Endodermal cell (in vitro differentiated cells): ENCODE measurements around the gene KDM1A. TPM values are rescaled to one million over a fixed set of nuclear protein-coding genes. Genes with fewer than 3 reads are reported as not detected.
A peak's percentile ranks its signal among the peaks of the same experiment; 100 is the strongest.
"Not testable (repeated sequence)": the region's sequence is repeated elsewhere in the genome, so short reads cannot be mapped to it uniquely, and the experiment has no call there.

Experiments
- DNase-seq: peaks from one replicate; pipeline ENCODE4 v3.0.0-alpha.2; 2017
- H3K27ac ChIP-seq: 2 replicates; pipeline ENCODE4 v1.5.1; 2013; ENCODE audit warnings: mild to moderate bottlenecking, low read depth, low read length, moderate library complexity
- H3K27me3 ChIP-seq: 2 replicates; pipeline ENCODE4 v1.6.1; 2013; ENCODE audit warnings: mild to moderate bottlenecking, low read length, moderate library complexity; ENCODE audit not compliant: insufficient read depth, control insufficient read depth, poor library complexity, severe bottlenecking
- H3K36me3 ChIP-seq: 2 replicates; pipeline ENCODE4 v1.7.0; 2013; ENCODE audit warnings: mild to moderate bottlenecking, low read length, moderate library complexity; ENCODE audit not compliant: control insufficient read depth, insufficient read depth
- H3K4me1 ChIP-seq: one replicate; pipeline ENCODE4 v1.7.0; 2013; ENCODE audit warnings: low read length; ENCODE audit not compliant: control insufficient read depth, insufficient read depth
- H3K4me3 ChIP-seq: 2 replicates; pipeline ENCODE4 v1.5.1; 2013; ENCODE audit warnings: mild to moderate bottlenecking, low read length, moderate library complexity
- H3K9ac ChIP-seq: 2 replicates; pipeline ENCODE4 v1.6.1; 2013; ENCODE audit warnings: mild to moderate bottlenecking, low read length, moderate library complexity; ENCODE audit not compliant: poor library complexity, severe bottlenecking; ENCODE audit errors: extremely low read depth
- H3K9me3 ChIP-seq: 2 replicates; pipeline ENCODE4 v1.6.1; 2013; ENCODE audit warnings: mild to moderate bottlenecking, low read length, moderate library complexity; ENCODE audit not compliant: control insufficient read depth
- H3K27ac Mint-ChIP-seq: 2 replicates; pipeline ENCODE4 v1.8.0; 2020; ENCODE audit warnings: mixed read lengths
- H3K27me3 Mint-ChIP-seq: 2 replicates; pipeline ENCODE4 v1.8.0; 2021; ENCODE audit warnings: mild to moderate bottlenecking, mixed read lengths; ENCODE audit not compliant: insufficient read depth
- H3K36me3 Mint-ChIP-seq: 2 replicates; pipeline ENCODE4 v1.8.0; 2020; ENCODE audit warnings: low read depth, mixed read lengths
- H3K4me1 Mint-ChIP-seq: 2 replicates; pipeline ENCODE4 v1.8.0; 2020; ENCODE audit warnings: mixed read lengths
- H3K4me3 Mint-ChIP-seq: 2 replicates; pipeline ENCODE4 v1.8.0; 2020; ENCODE audit warnings: mild to moderate bottlenecking, moderate library complexity, mixed read lengths
- H3K9me3 Mint-ChIP-seq: 2 replicates; pipeline ENCODE4 v1.8.0; 2020; ENCODE audit warnings: mild to moderate bottlenecking, mixed read lengths
- CTCF ChIP-seq: fragments of 200-600 bp; sonication (generic); conservative IDR thresholded peaks from 2 replicates; pipeline ENCODE4 v1.5.0; 2021; ENCODE audit warnings: antibody characterized with exemption, mild to moderate bottlenecking
- WGBS, 2 experiments: methylation state at CpG; one replicate each; pipeline versions ENCODE4 v1.1.5 to v1.1.7; 2013; ENCODE audit warnings: missing lambda C conversion rate in 2 of 2, mixed read lengths in 1 of 2; ENCODE audit not compliant: insufficient coverage in 1 of 2, insufficient read length in 1 of 2; 5-methylcytosine and 5-hydroxymethylcytosine counted together
- total RNA-seq, 2 donors: library from RNA; stranded (reverse); fragmentation: NEBNext Ultra II Directional in 1 of 2; extraction: Animal tissue kit (Norgen Biotek cat#: 25700) in 1 of 2; gene quantifications; 2 replicates in 1 of 2; 3 replicates in 1 of 2; pipeline ENCODE4 v1.2.1, GENCODE V29; 2021

The KDM1A gene
- total RNA-seq, 2 donors from 2014 or later = 153 to 204 TPM

DNA sequence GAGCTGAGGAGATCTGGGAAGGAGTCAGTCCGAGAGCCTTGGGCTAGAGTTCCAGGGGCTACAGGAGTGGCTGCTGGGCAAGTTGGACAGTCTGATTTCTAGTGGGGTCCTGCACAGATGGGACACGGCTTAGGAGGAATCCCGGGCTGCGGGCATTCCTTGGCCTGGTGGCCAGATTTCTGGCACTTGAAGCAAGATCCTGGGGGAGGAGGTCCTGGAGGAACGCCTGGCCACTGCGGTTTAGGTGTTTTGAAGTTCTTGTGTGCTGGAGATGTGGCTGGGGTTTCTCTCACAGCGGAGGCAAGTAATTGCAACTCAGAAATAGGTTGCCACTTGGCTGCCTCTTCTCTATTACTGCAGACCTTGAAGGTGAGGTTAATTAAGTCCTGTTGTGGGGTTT, 17.1 kb upstream of the KDM1A start:
- peaks cover 57% of the 10 kb centered on the region for H3K27me3 ChIP-seq
- not testable (repeated sequence) for H3K36me3 Mint-ChIP-seq, H3K9ac ChIP-seq, H3K4me1 Mint-ChIP-seq, H3K36me3 ChIP-seq, H3K4me1 ChIP-seq, H3K27me3 Mint-ChIP-seq, H3K4me3 Mint-ChIP-seq, H3K9me3 Mint-ChIP-seq, H3K4me3 ChIP-seq, H3K27ac ChIP-seq, H3K27ac Mint-ChIP-seq
- H3K9me3 ChIP-seq = peaks cover 18% of the 10 kb centered on the region
- peak; percentile 11 for DNase-seq
- 93 to 94% methylated on average over 2 to 7 of the region's 7 CpGs for WGBS, 2 experiments

DNA sequence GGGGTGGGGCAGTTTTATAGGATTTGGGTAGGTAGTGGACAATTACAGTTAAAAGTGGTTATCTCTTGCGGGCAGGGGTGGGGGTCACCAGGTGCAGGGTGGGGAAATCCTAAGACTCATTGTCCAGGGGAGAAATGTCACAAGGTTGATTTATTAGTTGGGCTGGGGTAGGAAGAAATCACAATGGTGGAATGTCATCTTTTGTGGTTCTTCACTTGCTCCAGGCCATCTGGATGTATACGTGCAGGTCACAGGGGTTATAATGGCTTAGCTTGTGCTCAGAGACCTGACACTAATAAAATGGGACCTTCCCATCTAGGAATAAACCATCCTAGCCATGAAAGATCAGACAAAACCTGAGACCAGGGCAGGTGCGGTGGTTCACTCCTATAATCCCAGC, 15.2 kb upstream of the KDM1A start:
- no peak overlapping the region for H3K9ac ChIP-seq
- Mint-ChIP-seq H3K36me3 (no peaks in the 10 kb centered on the region), H3K27ac (no peak overlapping the region), H3K4me3 (no peak overlapping the region), H3K27me3 (peaks cover 8% of the 10 kb centered on the region), H3K4me1 (peaks cover 4% of the 10 kb centered on the region), H3K9me3 (peaks cover 2% of the 10 kb centered on the region)
- H3K27ac ChIP-seq = no peak overlapping the region
- peaks cover 58% of the 10 kb centered on the region for H3K27me3 ChIP-seq
- H3K4me1 ChIP-seq = no peaks in the 10 kb centered on the region
- TF ChIP-seq CTCF = no peak
- H3K9me3 ChIP-seq = peaks cover 18% of the 10 kb centered on the region
- no peaks in the 10 kb centered on the region for H3K36me3 ChIP-seq
- 92 to 100% methylated on average over 2 to 3 of the region's 3 CpGs for WGBS, 2 experiments
- no peak overlapping the region for H3K4me3 ChIP-seq
- DNase-seq = no peak

GRCh38 chr1:23004769-23005168, 14.5 kb upstream of the KDM1A start:
- not testable (repeated sequence) for DNase-seq, H3K4me3 ChIP-seq, H3K27me3 Mint-ChIP-seq, H3K36me3 ChIP-seq, H3K27ac ChIP-seq, H3K4me3 Mint-ChIP-seq, H3K9me3 Mint-ChIP-seq, H3K4me1 Mint-ChIP-seq, H3K4me1 ChIP-seq, H3K36me3 Mint-ChIP-seq, H3K9ac ChIP-seq, H3K27ac Mint-ChIP-seq
- Histone ChIP-seq H3K9me3 (peaks cover 17% of the 10 kb centered on the region), H3K27me3 (peaks cover 58% of the 10 kb centered on the region)
- 80 to 87% methylated on average over 1 to 2 of the region's 3 CpGs for WGBS, 2 experiments

DNA sequence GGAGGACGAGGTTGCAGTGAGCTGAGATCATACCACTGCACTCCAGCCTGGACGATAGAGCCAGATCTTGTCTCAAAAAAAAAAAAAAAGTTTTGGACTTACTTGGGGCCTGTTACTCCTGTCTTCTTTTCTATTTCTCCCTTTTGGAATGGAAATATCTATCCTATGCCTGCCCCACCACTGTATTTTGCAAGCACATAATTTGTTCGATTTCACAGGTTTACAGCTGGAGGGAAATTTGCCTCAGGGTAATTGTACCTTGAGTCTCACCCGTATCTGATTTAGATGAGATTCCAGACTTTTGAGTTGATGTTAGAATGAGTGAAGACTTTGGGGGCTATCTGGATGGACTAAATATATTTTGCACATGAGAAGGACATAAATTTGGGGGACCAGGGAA, 12.2 kb upstream of the KDM1A start:
- no peaks in the 10 kb centered on the region for H3K36me3 ChIP-seq
- peaks cover 40% of the 10 kb centered on the region for H3K27me3 ChIP-seq
- WGBS, 2 experiments = 94 to 95% methylated on average over 3 to 4 of the region's 4 CpGs
- no peak for DNase-seq
- no peak overlapping the region for H3K4me3 ChIP-seq
- no peak for TF ChIP-seq CTCF
- no peak overlapping the region for H3K27ac ChIP-seq
- Mint-ChIP-seq H3K36me3 (no peaks in the 10 kb centered on the region), H3K27ac (no peak overlapping the region), H3K27me3 (peaks cover 8% of the 10 kb centered on the region), H3K9me3 (peaks cover 2% of the 10 kb centered on the region), H3K4me3 (no peak overlapping the region), H3K4me1 (peaks cover 4% of the 10 kb centered on the region)
- H3K4me1 ChIP-seq = no peaks in the 10 kb centered on the region
- H3K9ac ChIP-seq = no peak overlapping the region
- H3K9me3 ChIP-seq = peaks cover 9% of the 10 kb centered on the region
